SIG-M5 treated with dmso at 0.1 percent for 504 hours (cell line): ENCODE measurements around the gene NDC1.

Experiments used
- DNase-seq: peaks from one replicate; lab custom pipeline; 2025; ENCODE audit not compliant: unreplicated experiment; lab: John Stamatoyannopoulos, UW

Gene NDC1

DNA sequence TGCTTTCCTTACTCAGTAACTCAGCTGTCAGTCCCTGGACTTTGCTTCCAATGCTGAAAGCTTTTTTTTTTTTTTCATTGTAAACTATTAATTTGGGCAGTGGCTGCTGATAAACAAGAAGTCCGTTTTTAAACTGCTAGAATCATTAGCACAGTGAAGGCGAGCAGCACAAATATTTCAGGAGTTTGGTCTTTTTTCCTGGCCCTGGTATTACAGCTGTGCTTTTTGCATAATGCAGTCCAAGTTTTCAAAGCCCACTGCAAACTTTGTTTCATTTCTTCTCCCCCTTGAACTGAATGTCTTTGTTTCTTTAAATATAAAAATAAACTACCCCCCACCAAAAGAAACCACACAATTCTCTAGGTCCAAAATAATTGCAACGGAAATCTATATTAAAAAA is 105.7 kb downstream of the NDC1 start:
- DNase-seq, result no peak

GRCh38 chr1:53731779-53732305 is 106.3 kb downstream of the NDC1 start:
- no peak for DNase-seq

- DNase-seq, result no peak
Observed at GRCh38 chr1:53731043-53731600, 107.0 kb downstream of the NDC1 start.

DNA sequence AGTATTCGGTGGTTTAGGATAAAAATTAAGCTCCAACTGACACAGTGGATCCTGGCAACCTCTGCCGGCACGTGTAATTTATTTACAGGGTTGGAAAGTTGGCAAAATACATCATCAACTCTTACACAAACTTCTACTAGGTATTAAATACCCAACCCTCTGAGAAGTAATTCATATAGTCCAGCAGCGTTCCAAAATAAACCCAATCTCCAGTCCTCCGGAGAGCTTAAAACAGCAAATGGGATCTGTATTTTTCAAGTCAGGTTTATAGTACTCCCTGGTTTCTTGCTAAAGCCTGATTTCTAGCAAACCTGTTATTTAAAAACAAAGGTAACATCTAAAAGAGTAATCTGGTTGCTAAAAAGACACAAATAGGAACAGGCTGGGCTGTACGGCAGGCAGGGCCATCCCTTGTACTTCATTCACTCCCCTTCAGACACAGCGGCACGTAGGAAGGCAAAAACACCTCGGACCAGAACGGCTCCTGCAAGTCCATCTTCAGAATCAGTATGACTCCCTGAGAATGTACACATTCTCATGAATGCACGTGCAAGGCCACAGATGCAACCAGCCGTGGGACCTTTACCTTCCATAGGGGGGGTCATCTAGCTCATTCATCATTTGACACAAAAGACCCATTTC is 107.8 kb downstream of the NDC1 start:
- no peak for DNase-seq

DNA sequence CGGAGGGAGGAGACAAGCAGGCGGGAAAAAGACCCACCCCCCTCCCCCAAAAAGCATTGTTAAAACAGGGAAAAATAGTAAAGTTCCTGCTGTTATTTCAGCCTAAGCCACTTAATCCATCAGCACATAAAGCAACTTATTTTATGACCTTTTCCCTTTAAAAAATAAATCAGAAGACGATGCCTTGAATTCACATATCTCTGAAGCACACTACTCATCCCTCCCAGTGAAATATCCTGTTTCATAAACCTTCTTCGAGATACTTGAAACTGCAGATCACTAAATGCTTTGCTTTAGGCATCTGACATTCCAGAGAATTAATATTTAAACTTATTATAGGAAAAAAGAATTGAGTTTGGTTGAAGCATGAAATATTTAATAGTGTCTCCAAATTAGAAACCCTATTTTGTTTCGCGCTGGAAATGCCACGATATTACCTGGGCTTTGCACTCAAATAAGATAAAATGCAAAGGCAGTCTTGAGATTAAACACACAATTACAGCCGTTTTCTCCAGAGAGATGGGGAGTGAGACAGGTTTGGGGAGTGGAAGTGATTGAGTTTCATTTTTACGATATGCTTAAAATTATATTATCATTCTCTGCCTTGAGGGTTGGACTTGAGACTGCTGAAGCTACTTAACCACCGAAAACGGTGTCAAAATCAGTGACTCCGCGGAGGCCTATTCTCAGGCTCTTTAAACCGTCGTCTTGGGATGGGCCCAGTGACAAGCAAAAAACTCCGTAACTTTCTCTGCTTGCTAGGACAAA is 108.5 kb downstream of the NDC1 start:
- no peak for DNase-seq

DNA sequence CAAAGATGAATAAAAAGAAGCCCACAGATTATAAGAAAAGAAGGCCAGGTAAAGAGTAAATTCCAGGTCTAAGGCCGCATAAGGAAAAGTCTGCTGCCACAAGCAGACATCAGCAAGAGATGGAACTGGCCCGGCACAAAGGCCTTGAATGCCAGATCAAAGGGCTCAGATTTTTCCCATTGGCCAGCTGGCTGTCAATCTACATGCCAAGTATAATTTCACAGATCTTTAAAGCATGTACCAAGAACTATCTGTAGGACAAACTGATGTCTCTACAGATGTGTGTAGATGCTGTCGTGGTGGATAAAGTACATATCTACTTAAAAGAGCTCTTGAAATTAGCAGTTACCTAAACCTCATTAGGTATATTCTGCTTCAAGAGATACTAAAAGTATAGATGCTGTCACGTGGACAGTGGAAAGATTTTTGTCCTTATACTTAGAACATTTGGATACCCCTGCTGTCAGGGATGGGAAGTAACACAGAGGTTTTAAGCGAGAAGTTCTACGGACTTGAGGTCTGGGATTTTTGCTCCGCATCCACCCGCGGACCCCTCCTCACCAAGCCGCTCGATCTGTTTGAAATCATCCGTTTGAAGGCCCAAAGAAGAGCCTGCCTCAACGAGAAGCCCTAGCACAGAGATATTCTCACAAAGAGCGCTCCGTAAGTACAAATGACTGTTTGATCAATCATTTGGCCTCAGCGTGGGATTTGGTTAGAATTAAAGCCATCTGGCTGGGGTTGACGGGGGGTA is 109.2 kb downstream of the NDC1 start:
- DNase-seq, result no peak

DNA sequence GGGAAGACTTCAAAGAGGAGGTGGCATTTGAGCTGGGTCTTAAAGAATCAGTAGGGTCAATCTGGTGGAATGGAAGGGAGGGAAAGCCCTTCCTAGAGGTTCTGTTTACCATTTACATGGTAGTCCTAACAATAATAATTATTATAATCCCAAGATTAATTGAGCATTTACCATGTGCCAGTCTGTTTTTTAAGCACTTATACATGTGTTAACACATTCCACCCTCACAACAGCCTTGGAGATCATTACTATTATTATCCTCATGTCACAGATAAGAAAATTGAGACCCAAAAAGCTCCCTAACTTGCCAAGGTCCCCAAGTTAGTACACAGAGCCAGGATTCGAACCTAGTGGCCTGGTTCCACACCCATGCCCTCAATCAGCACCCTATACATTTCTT is 109.9 kb downstream of the NDC1 start:
- no peak for DNase-seq

GRCh38 chr1:53727461-53728092 is 110.5 kb downstream of the NDC1 start:
- no peak for DNase-seq

GRCh38 chr1:53726009-53726600 is 112.0 kb downstream of the NDC1 start:
- DNase-seq, result no peak

GRCh38 chr1:53725238-53725689 is 112.8 kb downstream of the NDC1 start:
- no peak for DNase-seq

DNA sequence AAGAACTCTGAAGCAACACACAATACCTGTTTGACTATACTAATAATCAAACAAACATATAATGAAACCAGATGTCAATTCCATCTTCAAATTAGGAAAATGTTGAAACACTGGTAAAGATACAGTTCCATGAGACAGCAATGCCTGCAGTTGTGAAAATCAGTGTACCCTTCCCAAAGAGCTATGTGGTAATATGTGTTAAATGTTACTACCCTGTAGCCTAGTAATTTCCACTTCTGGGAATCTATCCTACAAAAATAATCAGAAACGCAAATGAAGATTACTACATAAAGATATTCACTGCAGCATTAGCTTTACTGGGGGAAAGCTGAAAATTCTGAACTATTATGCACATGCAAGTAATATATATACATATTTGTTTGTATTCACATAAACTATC is 116.1 kb downstream of the NDC1 start:
- no peak for DNase-seq

GRCh38 chr1:53721088-53721487 is 117.0 kb downstream of the NDC1 start:
- DNase-seq, result no peak

DNA sequence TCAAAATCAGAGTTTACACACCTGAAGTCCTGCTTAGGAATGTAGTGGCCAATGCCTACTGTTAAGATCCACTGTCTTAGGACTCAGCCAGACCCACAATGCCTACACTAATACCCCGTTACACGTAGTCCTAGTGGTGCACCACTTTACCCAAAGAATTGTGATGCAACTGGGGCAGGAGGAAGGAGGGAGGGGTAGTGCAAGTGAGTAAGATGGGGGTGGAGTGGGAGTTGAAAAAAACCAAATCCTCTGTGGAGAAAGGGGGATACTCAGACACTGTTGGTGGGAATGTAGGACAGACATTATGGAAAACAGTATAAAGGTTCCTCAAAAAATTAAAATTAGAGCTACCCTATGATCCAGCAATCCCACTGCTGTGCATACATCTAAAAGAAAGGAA is 118.6 kb downstream of the NDC1 start:
- no peak for DNase-seq

DNA sequence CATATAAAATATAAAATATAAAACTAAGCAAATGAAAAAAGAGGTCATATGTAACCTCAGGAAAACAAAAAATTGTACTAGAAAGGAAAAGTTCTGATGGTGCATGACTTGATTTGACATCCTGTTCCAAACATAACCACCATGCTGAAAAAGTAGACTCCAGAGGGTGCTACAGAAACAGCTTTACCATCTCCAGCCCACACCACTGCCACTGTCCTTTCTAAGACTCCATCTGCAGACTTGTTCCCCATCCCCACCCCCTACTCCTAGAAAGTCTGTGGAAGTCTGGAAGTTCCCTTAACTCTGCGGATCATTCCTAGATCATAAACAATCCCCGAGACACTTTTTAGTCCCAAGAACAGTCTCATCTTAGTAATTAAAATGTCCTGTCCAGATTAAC is 119.7 kb downstream of the NDC1 start:
- DNase-seq, result no peak

DNA sequence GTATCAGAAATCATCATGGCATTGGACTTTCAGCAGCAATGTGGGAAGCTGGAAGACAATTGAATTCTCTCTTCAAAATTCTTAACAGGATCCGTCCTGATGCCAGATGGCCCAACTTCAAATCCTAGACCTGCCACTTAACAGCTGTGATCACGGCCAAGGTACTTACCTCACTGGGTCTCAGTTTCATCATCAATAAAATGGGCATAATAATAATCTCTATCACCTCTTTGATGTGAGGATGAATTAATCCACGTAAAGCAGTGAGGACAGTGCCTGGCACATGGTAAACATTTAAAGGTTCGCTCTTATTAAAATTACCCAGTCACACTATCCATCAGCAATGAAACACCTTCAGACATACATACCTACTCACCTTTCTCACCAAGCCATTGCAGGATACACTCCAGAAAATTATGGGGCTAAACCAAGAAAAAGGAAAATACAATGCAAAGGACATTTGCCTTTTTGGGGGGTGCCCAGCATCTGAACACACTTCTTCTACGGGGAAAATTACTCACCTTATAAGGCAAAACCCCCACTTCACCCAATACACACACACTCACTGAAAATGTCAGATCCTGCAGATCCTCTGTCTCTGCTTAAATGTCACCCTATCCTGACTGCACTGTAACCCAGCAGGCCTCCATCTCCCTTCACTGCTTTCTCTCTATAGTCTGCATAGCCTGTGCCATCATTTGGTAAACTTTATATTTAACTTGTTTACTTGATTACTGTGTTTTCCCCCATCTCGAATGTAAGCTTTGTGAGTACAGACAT is 120.9 kb downstream of the NDC1 start:
- no peak for DNase-seq

DNA sequence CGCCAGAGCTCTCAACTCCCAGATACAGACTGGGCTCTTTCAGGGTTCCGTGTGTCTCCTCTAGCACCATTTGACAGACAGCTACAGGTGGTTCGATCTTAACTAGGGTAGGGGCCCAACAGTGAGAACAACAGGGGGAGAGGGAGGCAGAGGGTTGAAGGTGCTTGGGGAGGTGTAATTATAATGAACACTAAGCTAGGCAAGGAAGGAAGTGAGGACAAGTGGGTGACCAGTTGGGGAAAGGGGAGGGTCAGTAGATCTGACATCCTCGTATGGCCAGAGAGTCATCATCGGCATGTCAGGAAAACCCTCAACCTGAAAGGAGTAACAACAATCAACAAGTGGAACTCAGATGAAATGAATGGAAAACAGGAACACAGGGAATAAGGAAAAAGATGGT is 121.9 kb downstream of the NDC1 start:
- no peak for DNase-seq

GRCh38 chr1:53715478-53715877 is 122.6 kb downstream of the NDC1 start:
- DNase-seq, result peak; percentile 19
